Osteocyte (in vitro differentiated cells): Measurements from ENCODE around the gene GMPR. TPM values are rescaled to one million over a fixed set of nuclear protein-coding genes. Genes with fewer than 3 reads are reported as not detected.

Experiments
- DNase-seq: peaks from one replicate; pipeline ENCODE4 v3.0.0; 2021; ENCODE audit warnings: mixed read lengths; ENCODE audit not compliant: unreplicated experiment; ENCODE audit errors: extremely low spot score
- H3K27ac Mint-ChIP-seq: one replicate; pipeline ENCODE4 v1.8.0; 2021; ENCODE audit warnings: mild to moderate bottlenecking, mixed read lengths; ENCODE audit not compliant: unreplicated experiment
- H3K27me3 Mint-ChIP-seq: one replicate; pipeline ENCODE4 v1.8.0; 2021; ENCODE audit warnings: mixed read lengths; ENCODE audit not compliant: unreplicated experiment
- H3K36me3 Mint-ChIP-seq: one replicate; pipeline ENCODE4 v1.8.0; 2021; ENCODE audit warnings: mixed read lengths; ENCODE audit not compliant: unreplicated experiment
- H3K4me1 Mint-ChIP-seq: one replicate; pipeline ENCODE4 v1.8.0; 2021; ENCODE audit warnings: mixed read lengths; ENCODE audit not compliant: unreplicated experiment
- H3K4me3 Mint-ChIP-seq: one replicate; pipeline ENCODE4 v1.8.0; 2021; ENCODE audit warnings: mild to moderate bottlenecking, moderate library complexity, mixed read lengths; ENCODE audit not compliant: unreplicated experiment
- H3K9me3 Mint-ChIP-seq: one replicate; pipeline ENCODE4 v1.8.0; 2021; ENCODE audit warnings: mixed read lengths; ENCODE audit not compliant: unreplicated experiment
- CTCF ChIP-seq: fragments of 200-600 bp; sonication (generic); IDR thresholded peaks from 2 replicates; pipeline ENCODE4 v1.5.0; 2021; ENCODE audit warnings: antibody characterized with exemption, mild to moderate bottlenecking, moderate library complexity
- total RNA-seq: library from RNA; stranded (reverse); gene quantifications from 2 replicates; pipeline ENCODE4 v1.2.1, GENCODE V29; 2021

The GMPR gene
- total RNA-seq, 1 donor from 2014 or later: 7.8 TPM

- TF ChIP-seq CTCF: no peak
- peak overlapping the region; percentile 90 for H3K27ac Mint-ChIP-seq
- H3K36me3 Mint-ChIP-seq: no peaks in the 10 kb centered on the region
- DNase-seq: no peak
- no peaks in the 10 kb centered on the region for H3K9me3 Mint-ChIP-seq
- peaks cover 78% of the 10 kb centered on the region for H3K4me1 Mint-ChIP-seq
- H3K4me3 Mint-ChIP-seq: peak overlapping the region; percentile 5
- H3K27me3 Mint-ChIP-seq: no peaks in the 10 kb centered on the region
Observed at GRCh38 chr6:16339265-16339587, 100.8 kb downstream of the GMPR start.

- DNase-seq: no peak
- Mint-ChIP-seq H3K36me3 (no peaks in the 10 kb centered on the region), H3K4me1 (peaks cover 53% of the 10 kb centered on the region), H3K27me3 (no peaks in the 10 kb centered on the region), H3K9me3 (no peaks in the 10 kb centered on the region), H3K4me3 (no peak overlapping the region), H3K27ac (no peak overlapping the region)
- TF ChIP-seq CTCF: no peak
Observed at GRCh38 chr6:16343593-16343992, 105.2 kb downstream of the GMPR start.

- peak overlapping the region; percentile 75 for H3K27ac Mint-ChIP-seq
- H3K27me3 Mint-ChIP-seq: no peaks in the 10 kb centered on the region
- TF ChIP-seq CTCF: no peak
- no peak for DNase-seq
- no peaks in the 10 kb centered on the region for H3K9me3 Mint-ChIP-seq
- H3K4me3 Mint-ChIP-seq: no peak overlapping the region
- H3K4me1 Mint-ChIP-seq: peaks cover 45% of the 10 kb centered on the region
- no peaks in the 10 kb centered on the region for H3K36me3 Mint-ChIP-seq
Observed at GRCh38 chr6:16344756-16345155, 106.4 kb downstream of the GMPR start.

Other genes with a start within 250 kb of the GMPR start
- 55.1 and 58.5 TPM in 2 replicates for gene MYLIP, start 109.5 kb upstream of the GMPR start, total RNA-seq